HepG2 (cell line): ENCODE data around the gene SUSD6. TPM values are rescaled to one million over a fixed set of nuclear protein-coding genes. Genes with fewer than 3 reads are reported as not detected.

Experiments used
- CTCF ChIP-seq: sonication (generic); formaldehyde crosslinking; IDR thresholded peaks from 2 replicates; pipeline ENCODE4 v1.5.0; 2020; ENCODE audit warnings: mild to moderate bottlenecking, missing genetic modification reagents, moderate library complexity
- DNMT3B ChIP-seq: conservative IDR thresholded peaks from 2 replicates; pipeline ENCODE4 v1.6.1; 2016; ENCODE audit warnings: missing biosample characterization, control low read depth
- EZH2 ChIP-seq: conservative IDR thresholded peaks from 2 replicates; pipeline ENCODE4 v1.6.1; 2012; ENCODE audit warnings: mild to moderate bottlenecking, low read depth, low read length, moderate library complexity
- IRF2 ChIP-seq: IDR thresholded peaks from 2 replicates; pipeline ENCODE4 v1.6.1; 2018; ENCODE audit warnings: missing genetic modification reagents, missing compliant biosample characterization
- JUNB ChIP-seq: sonication (generic); formaldehyde crosslinking; IDR thresholded peaks from 2 replicates; pipeline ENCODE4 v1.8.0; 2022; ENCODE audit warnings: missing genetic modification reagents, mild to moderate bottlenecking, borderline replicate concordance
- MATR3 ChIP-seq: sonication (generic); formaldehyde crosslinking; IDR thresholded peaks from 2 replicates; pipeline ENCODE4 v1.4.0; 2020; ENCODE audit warnings: missing genetic modification reagents
- MIER3 ChIP-seq: IDR thresholded peaks from 2 replicates; pipeline ENCODE4 v1.6.1; 2016; ENCODE audit warnings: missing compliant biosample characterization, borderline replicate concordance
- NCOA2 ChIP-seq: sonication (generic); formaldehyde crosslinking; IDR thresholded peaks from 2 replicates; pipeline ENCODE4 v1.8.0; 2022; ENCODE audit warnings: inconsistent platforms
- SOX13 ChIP-seq, 3 experiments: fragments of 450-650 bp in 1 of 3; sonication (generic) in 1 of 3; formaldehyde crosslinking in 1 of 3; IDR thresholded peaks in 2 of 3; conservative IDR thresholded peaks in 1 of 3; 2 replicates each; pipeline versions ENCODE4 v1.5.0 to v1.6.1; 2016 to 2020; ENCODE audit warnings: antibody characterized with exemption in 1 of 3, mild to moderate bottlenecking in 1 of 3, missing compliant biosample characterization in 1 of 3, missing genetic modification reagents in 1 of 3, moderate library complexity in 1 of 3
- STAT6 ChIP-seq: sonication (generic); formaldehyde crosslinking; IDR thresholded peaks from 2 replicates; pipeline ENCODE4 v1.4.0; 2020; ENCODE audit warnings: missing genetic modification reagents, mild to moderate bottlenecking, borderline replicate concordance
- ZNF232 ChIP-seq: sonication (generic); formaldehyde crosslinking; IDR thresholded peaks from 2 replicates; pipeline ENCODE4 v1.4.0; 2020; ENCODE audit warnings: missing genetic modification reagents, borderline replicate concordance
- ZNF678 ChIP-seq: sonication (generic); formaldehyde crosslinking; IDR thresholded peaks from 2 replicates; pipeline ENCODE4 v1.4.0; 2020; ENCODE audit warnings: mild to moderate bottlenecking, missing genetic modification reagents
- polyA plus RNA-seq, 8 experiments: library from polyadenylated mRNA; depleted of rRNA in 3 of 8; stranded (reverse) in 7 of 8; unstranded in 1 of 8; fragments of >200 nt; fragmentation: Illumina TruSeq in 4 of 8; extraction: Trizol in 4 of 8; gene quantifications; 2 replicates each; pipeline versions ENCODE4 v1.2.1 to v1.2.3, GENCODE V29; 2011 to 2016; ENCODE audit warnings: low read depth in 4 of 8, missing spikeins in 1 of 8, mixed read lengths in 1 of 8; ENCODE audit not compliant: insufficient read depth in 1 of 8
- total RNA-seq, 5 experiments: library from RNA; depleted of rRNA; stranded (reverse); fragments of >200 nt; fragmentation: Illumina TruSeq; extraction: Trizol; gene quantifications; 2 replicates each; pipeline ENCODE4 v1.2.3, GENCODE V29; 2016; ENCODE audit warnings: low read depth in 1 of 5
- TF ChIP-seq, protein P1 (sequence below): sonication (generic); formaldehyde crosslinking; IDR thresholded peaks from 2 replicates; pipeline ENCODE4 v1.5.0; 2020; ENCODE audit warnings: missing genetic modification reagents
- TF ChIP-seq, protein P2 (sequence below): sonication (generic); formaldehyde crosslinking; IDR thresholded peaks from 2 replicates; pipeline ENCODE4 v1.4.0; 2020; ENCODE audit warnings: missing genetic modification reagents
- TF ChIP-seq, protein P3 (sequence below): sonication (generic); formaldehyde crosslinking; IDR thresholded peaks from 2 replicates; pipeline ENCODE4 v1.5.0; 2020; ENCODE audit warnings: missing genetic modification reagents
- TF ChIP-seq, protein P4 (sequence below): sonication (generic); formaldehyde crosslinking; IDR thresholded peaks from 2 replicates; pipeline ENCODE4 v1.4.0; 2020; ENCODE audit warnings: missing genetic modification reagents

Gene SUSD6
- total and polyA plus RNA-seq, 2 of the 13 experiments (the other 11 are each of a cell fraction or from before 2014, with no cell fraction given), result 7.2 to 7.4 TPM

- TF ChIP-seq STAT6 (CRISPR knock-in tag) (no peak), MATR3 (CRISPR knock-in tag) (no peak), SOX13 (IDR thresholded peaks at IDR 0.05) (no peak), SOX13 (CRISPR knock-in tag; conservative IDR thresholded peaks at IDR 0.05 in 1 of 2, IDR thresholded peaks at IDR 0.05 in 1 of 2) (peak in 1 of 2 experiments; percentile 86; a peak in 2 of 4 replicates), DNMT3B (no peak), EZH2 (no peak), CTCF (no peak), NCOA2 (peak; percentile 53; the same call in 1 of the 2 replicates), JUNB (CRISPR knock-in tag) (no peak), ZNF232 (no peak), IRF2 (CRISPR knock-in tag) (peak; percentile 80; the same call in 1 of the 2 replicates), MIER3 (0 out of 2 replicates have a peak, but pooled peaks have one; percentile 47), ZNF678 (CRISPR knock-in tag) (no peak)
- TF ChIP-seq, protein P1, sequence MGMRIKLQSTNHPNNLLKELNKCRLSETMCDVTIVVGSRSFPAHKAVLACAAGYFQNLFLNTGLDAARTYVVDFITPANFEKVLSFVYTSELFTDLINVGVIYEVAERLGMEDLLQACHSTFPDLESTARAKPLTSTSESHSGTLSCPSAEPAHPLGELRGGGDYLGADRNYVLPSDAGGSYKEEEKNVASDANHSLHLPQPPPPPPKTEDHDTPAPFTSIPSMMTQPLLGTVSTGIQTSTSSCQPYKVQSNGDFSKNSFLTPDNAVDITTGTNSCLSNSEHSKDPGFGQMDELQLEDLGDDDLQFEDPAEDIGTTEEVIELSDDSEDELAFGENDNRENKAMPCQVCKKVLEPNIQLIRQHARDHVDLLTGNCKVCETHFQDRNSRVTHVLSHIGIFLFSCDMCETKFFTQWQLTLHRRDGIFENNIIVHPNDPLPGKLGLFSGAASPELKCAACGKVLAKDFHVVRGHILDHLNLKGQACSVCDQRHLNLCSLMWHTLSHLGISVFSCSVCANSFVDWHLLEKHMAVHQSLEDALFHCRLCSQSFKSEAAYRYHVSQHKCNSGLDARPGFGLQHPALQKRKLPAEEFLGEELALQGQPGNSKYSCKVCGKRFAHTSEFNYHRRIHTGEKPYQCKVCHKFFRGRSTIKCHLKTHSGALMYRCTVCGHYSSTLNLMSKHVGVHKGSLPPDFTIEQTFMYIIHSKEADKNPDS (CRISPR knock-in tag), result no peak
- TF ChIP-seq, protein P2, sequence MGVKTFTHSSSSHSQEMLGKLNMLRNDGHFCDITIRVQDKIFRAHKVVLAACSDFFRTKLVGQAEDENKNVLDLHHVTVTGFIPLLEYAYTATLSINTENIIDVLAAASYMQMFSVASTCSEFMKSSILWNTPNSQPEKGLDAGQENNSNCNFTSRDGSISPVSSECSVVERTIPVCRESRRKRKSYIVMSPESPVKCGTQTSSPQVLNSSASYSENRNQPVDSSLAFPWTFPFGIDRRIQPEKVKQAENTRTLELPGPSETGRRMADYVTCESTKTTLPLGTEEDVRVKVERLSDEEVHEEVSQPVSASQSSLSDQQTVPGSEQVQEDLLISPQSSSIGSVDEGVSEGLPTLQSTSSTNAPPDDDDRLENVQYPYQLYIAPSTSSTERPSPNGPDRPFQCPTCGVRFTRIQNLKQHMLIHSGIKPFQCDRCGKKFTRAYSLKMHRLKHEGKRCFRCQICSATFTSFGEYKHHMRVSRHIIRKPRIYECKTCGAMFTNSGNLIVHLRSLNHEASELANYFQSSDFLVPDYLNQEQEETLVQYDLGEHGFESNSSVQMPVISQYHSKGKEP (CRISPR knock-in tag), result no peak
- TF ChIP-seq, protein P3, sequence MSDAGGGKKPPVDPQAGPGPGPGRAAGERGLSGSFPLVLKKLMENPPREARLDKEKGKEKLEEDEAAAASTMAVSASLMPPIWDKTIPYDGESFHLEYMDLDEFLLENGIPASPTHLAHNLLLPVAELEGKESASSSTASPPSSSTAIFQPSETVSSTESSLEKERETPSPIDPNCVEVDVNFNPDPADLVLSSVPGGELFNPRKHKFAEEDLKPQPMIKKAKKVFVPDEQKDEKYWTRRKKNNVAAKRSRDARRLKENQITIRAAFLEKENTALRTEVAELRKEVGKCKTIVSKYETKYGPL (CRISPR knock-in tag), result no peak
- TF ChIP-seq, protein P4, sequence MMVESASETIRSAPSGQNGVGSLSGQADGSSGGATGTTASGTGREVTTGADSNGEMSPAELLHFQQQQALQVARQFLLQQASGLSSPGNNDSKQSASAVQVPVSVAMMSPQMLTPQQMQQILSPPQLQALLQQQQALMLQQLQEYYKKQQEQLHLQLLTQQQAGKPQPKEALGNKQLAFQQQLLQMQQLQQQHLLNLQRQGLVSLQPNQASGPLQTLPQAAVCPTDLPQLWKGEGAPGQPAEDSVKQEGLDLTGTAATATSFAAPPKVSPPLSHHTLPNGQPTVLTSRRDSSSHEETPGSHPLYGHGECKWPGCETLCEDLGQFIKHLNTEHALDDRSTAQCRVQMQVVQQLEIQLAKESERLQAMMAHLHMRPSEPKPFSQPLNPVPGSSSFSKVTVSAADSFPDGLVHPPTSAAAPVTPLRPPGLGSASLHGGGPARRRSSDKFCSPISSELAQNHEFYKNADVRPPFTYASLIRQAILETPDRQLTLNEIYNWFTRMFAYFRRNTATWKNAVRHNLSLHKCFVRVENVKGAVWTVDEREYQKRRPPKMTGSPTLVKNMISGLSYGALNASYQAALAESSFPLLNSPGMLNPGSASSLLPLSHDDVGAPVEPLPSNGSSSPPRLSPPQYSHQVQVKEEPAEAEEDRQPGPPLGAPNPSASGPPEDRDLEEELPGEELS (CRISPR knock-in tag), result peak; percentile 52
These were observed 82.7 kb downstream of the SUSD6 start (continued) for GRCh38 chr14:69693801-69694729.
